NOMO-1 treated with dmso at 0.1 percent for 144 hours (cell line): ENCODE measurements around the gene ASB5.

Experiments used
- DNase-seq: peaks from one replicate; lab custom pipeline; 2025; ENCODE audit not compliant: unreplicated experiment; lab: John Stamatoyannopoulos, UW

Gene ASB5

DNA sequence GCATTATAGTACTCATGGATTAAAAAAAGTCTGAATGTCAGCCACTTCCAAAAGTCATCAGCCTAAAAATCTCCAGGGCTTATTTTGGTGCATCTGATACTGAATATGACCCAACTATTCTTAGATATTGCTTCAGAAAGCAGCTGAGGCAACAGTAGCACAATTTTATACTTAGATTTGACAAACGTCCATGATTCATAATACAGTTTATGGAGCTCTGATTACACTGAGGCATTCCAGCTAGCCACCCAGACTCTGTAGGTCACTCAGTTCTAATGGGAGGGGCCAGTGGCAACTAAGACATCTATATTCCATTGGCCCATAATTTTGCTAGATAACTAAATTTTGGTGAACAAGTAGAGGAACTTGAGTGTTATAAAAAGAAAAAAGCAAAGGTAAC, 84.0 kb downstream of the ASB5 start:
- no peak for DNase-seq
